ENCODE results near the gene PSMC5.

DNA sequence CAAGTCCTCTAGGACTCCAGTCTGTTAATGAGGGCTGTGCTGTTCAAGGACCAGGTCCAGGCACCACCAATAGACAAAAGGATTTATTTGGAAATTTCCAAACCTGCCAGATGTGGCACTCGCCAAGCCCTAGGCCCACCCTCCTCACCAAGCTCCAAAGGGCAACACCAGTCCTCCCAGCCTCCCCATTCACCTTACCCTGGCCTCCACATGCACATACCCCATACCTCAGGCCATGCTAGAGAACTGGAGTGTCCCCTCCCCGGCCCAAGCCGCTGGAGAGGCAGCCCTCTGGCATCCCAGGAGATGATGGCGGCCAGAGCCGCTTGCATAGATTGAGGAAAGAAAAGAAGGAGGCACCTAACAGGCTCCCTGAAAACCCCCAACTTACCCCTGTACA is 4.8 kb downstream of the PSMC5 start:
- TF ChIP-seq GLIS3 (CRISPR knock-in tag; IDR thresholded peaks at IDR 0.05), result no peak
- no peak for TF ChIP-seq ZNF70 (CRISPR knock-in tag; IDR thresholded peaks at IDR 0.05)
- TF ChIP-seq ZFP3 (CRISPR knock-in tag; IDR thresholded peaks at IDR 0.05), result no peak
- TF ChIP-seq ARNTL (CRISPR knock-in tag; IDR thresholded peaks at IDR 0.05; ENCODE audit: borderline replicate concordance, low read depth), result no peak
- TF ChIP-seq BACH2 (CRISPR knock-in tag; IDR thresholded peaks at IDR 0.05; ENCODE audit: borderline replicate concordance), result no peak
- TF ChIP-seq ZC3H10 (CRISPR knock-in tag; IDR thresholded peaks at IDR 0.05), result no peak
- TF ChIP-seq ZFP30 (CRISPR knock-in tag; IDR thresholded peaks at IDR 0.05), result no peak
- no peak for TF ChIP-seq CSRNP3 (CRISPR knock-in tag; IDR thresholded peaks at IDR 0.05)
- no peak for TF ChIP-seq PATZ1 (CRISPR knock-in tag; IDR thresholded peaks at IDR 0.05; ENCODE audit: borderline replicate concordance)
- no peak for TF ChIP-seq CREB5 (CRISPR knock-in tag; IDR thresholded peaks at IDR 0.05; ENCODE audit: low read depth)
- TF ChIP-seq TCF4 (CRISPR knock-in tag; IDR thresholded peaks at IDR 0.05; ENCODE audit: borderline replicate concordance), result no peak
